Retinal pigment epithelial cell (primary cell): ENCODE results near the gene SLC22A2.

Source experiments
- DNase-seq: peaks from one replicate; pipeline ENCODE4 v3.0.0-alpha.2; 2010; ENCODE audit warnings: low read depth
- H3K4me3 ChIP-seq: 2 replicates; pipeline ENCODE4 v1.5.1; 2011; ENCODE audit warnings: mild to moderate bottlenecking, low read length, control low read depth, moderate library complexity
- CTCF ChIP-seq: conservative IDR thresholded peaks from 2 replicates; pipeline ENCODE4 v1.5.1; 2011; ENCODE audit warnings: low read depth, low read length, control low read depth, inconsistent platforms

SLC22A2 gene

GRCh38 chr6:160273750-160274149 is 15.1 kb upstream of the SLC22A2 start:
- TF ChIP-seq CTCF, result no peak
- no peak overlapping the region for H3K4me3 ChIP-seq
- DNase-seq, result no peak

- no peak for DNase-seq
- TF ChIP-seq CTCF, result no peak
- no peak overlapping the region for H3K4me3 ChIP-seq
Observed at GRCh38 chr6:160273196-160273595, 14.6 kb upstream of the SLC22A2 start.

GRCh38 chr6:160272707-160273106 is 14.1 kb upstream of the SLC22A2 start:
- no peak for DNase-seq
- TF ChIP-seq CTCF, result no peak
- H3K4me3 ChIP-seq, result no peak overlapping the region

- no peak for TF ChIP-seq CTCF
- no peak for DNase-seq
- no peak overlapping the region for H3K4me3 ChIP-seq
Observed at GRCh38 chr6:160270347-160270746, 11.7 kb upstream of the SLC22A2 start.

- no peak for TF ChIP-seq CTCF
- no peak overlapping the region for H3K4me3 ChIP-seq
Observed at GRCh38 chr6:160269771-160270170, 11.2 kb upstream of the SLC22A2 start.

GRCh38 chr6:160269023-160269521 is 10.5 kb upstream of the SLC22A2 start:
- H3K4me3 ChIP-seq, result no peak overlapping the region
- no peak for TF ChIP-seq CTCF
- no peak for DNase-seq

More at GRCh38 chr6:160269771-160270170, 11.2 kb upstream of the SLC22A2 start:
- no peak for DNase-seq

- no peak overlapping the region for H3K4me3 ChIP-seq
- no peak for TF ChIP-seq CTCF
- DNase-seq, result no peak
Observed at GRCh38 chr6:160267102-160267501, 8.5 kb upstream of the SLC22A2 start.
